ENCODE measurements around the gene TARBP2.

The TARBP2 gene

GRCh38 chr12:53461591-53461990 is 39.5 kb upstream of the TARBP2 start:
- Histone ChIP-seq H3K4me1 (ENCODE audit: control insufficient read depth in 2 of 2, insufficient read depth in 2 of 2, low read length in 2 of 2) (no peaks in the 10 kb centered on the region), H3K9me3 (ENCODE audit: control insufficient read depth in 2 of 2, low read length in 2 of 2) (no peaks in the 10 kb centered on the region), H3K27me3 (ENCODE audit: control insufficient read depth in 2 of 2, insufficient read depth in 2 of 2, low read length in 2 of 2) (no peaks in the 10 kb centered on the region), H3K4me3 (ENCODE audit: low read length in 2 of 2) (no peak overlapping the region), H3K9ac (ENCODE audit: low read depth in 1 of 2, low read length in 2 of 2) (no peak overlapping the region), H3K27ac (ENCODE audit: low read depth in 2 of 2, low read length in 2 of 2) (no peak overlapping the region), H3K36me3 (ENCODE audit: control insufficient read depth in 2 of 2, insufficient read depth in 2 of 2, low read length in 2 of 2) (peaks cover 89 to 99% of the 10 kb centered on the region in 2 donors)

- no peaks in the 10 kb centered on the region for H3K4me1 ChIP-seq (ENCODE audit: control insufficient read depth in 2 of 2, insufficient read depth in 2 of 2, low read length in 2 of 2)
- no peak overlapping the region for H3K4me3 ChIP-seq (ENCODE audit: low read length in 2 of 2)
- H3K27me3 ChIP-seq (ENCODE audit: control insufficient read depth in 2 of 2, insufficient read depth in 2 of 2, low read length in 2 of 2) = no peaks in the 10 kb centered on the region
- H3K9me3 ChIP-seq (ENCODE audit: control insufficient read depth in 2 of 2, low read length in 2 of 2) = no peaks in the 10 kb centered on the region
- H3K9ac ChIP-seq (ENCODE audit: low read depth in 1 of 2, low read length in 2 of 2) = no peak overlapping the region
- H3K27ac ChIP-seq (ENCODE audit: low read depth in 2 of 2, low read length in 2 of 2) = no peak overlapping the region
- peaks cover 91 to 98% of the 10 kb centered on the region in 2 donors for H3K36me3 ChIP-seq (ENCODE audit: control insufficient read depth in 2 of 2, insufficient read depth in 2 of 2, low read length in 2 of 2)
Observed at GRCh38 chr12:53462935-53463334, 38.1 kb upstream of the TARBP2 start.

- no peak overlapping the region for H3K4me3 ChIP-seq (ENCODE audit: low read length in 2 of 2)
- H3K9ac ChIP-seq (ENCODE audit: low read depth in 1 of 2, low read length in 2 of 2) = no peak overlapping the region
- no peak overlapping the region for H3K27ac ChIP-seq (ENCODE audit: low read depth in 2 of 2, low read length in 2 of 2)
- H3K27me3 ChIP-seq (ENCODE audit: control insufficient read depth in 2 of 2, insufficient read depth in 2 of 2, low read length in 2 of 2) = no peaks in the 10 kb centered on the region
- no peaks in the 10 kb centered on the region for H3K4me1 ChIP-seq (ENCODE audit: control insufficient read depth in 2 of 2, insufficient read depth in 2 of 2, low read length in 2 of 2)
- peaks cover 93 to 99% of the 10 kb centered on the region in 2 donors for H3K36me3 ChIP-seq (ENCODE audit: control insufficient read depth in 2 of 2, insufficient read depth in 2 of 2, low read length in 2 of 2)
- no peaks in the 10 kb centered on the region for H3K9me3 ChIP-seq (ENCODE audit: control insufficient read depth in 2 of 2, low read length in 2 of 2)
Observed at GRCh38 chr12:53463802-53464560, 37.1 kb upstream of the TARBP2 start.

GRCh38 chr12:53464685-53465418 is 36.2 kb upstream of the TARBP2 start:
- Histone ChIP-seq H3K4me1 (ENCODE audit: control insufficient read depth in 2 of 2, insufficient read depth in 2 of 2, low read length in 2 of 2) (no peaks in the 10 kb centered on the region), H3K9me3 (ENCODE audit: control insufficient read depth in 2 of 2, low read length in 2 of 2) (no peaks in the 10 kb centered on the region), H3K4me3 (ENCODE audit: low read length in 2 of 2) (no peak overlapping the region), H3K27ac (ENCODE audit: low read depth in 2 of 2, low read length in 2 of 2) (no peak overlapping the region), H3K9ac (ENCODE audit: low read depth in 1 of 2, low read length in 2 of 2) (no peak overlapping the region), H3K27me3 (ENCODE audit: control insufficient read depth in 2 of 2, insufficient read depth in 2 of 2, low read length in 2 of 2) (no peaks in the 10 kb centered on the region), H3K36me3 (ENCODE audit: control insufficient read depth in 2 of 2, insufficient read depth in 2 of 2, low read length in 2 of 2) (peaks cover 93 to 98% of the 10 kb centered on the region in 2 donors)

GRCh38 chr12:53465679-53466078 is 35.4 kb upstream of the TARBP2 start:
- Histone ChIP-seq H3K4me1 (ENCODE audit: control insufficient read depth in 2 of 2, insufficient read depth in 2 of 2, low read length in 2 of 2) (no peaks in the 10 kb centered on the region), H3K36me3 (ENCODE audit: control insufficient read depth in 2 of 2, insufficient read depth in 2 of 2, low read length in 2 of 2) (peaks cover 92 to 97% of the 10 kb centered on the region in 2 donors), H3K27ac (ENCODE audit: low read depth in 2 of 2, low read length in 2 of 2) (no peak overlapping the region), H3K27me3 (ENCODE audit: control insufficient read depth in 2 of 2, insufficient read depth in 2 of 2, low read length in 2 of 2) (no peaks in the 10 kb centered on the region), H3K9me3 (ENCODE audit: control insufficient read depth in 2 of 2, low read length in 2 of 2) (no peaks in the 10 kb centered on the region), H3K4me3 (ENCODE audit: low read length in 2 of 2) (no peak overlapping the region), H3K9ac (ENCODE audit: low read depth in 1 of 2, low read length in 2 of 2) (no peak overlapping the region)

- Histone ChIP-seq H3K27me3 (ENCODE audit: control insufficient read depth in 2 of 2, insufficient read depth in 2 of 2, low read length in 2 of 2) (no peaks in the 10 kb centered on the region), H3K4me3 (ENCODE audit: low read length in 2 of 2) (no peak overlapping the region), H3K9ac (ENCODE audit: low read depth in 1 of 2, low read length in 2 of 2) (no peak overlapping the region), H3K36me3 (ENCODE audit: control insufficient read depth in 2 of 2, insufficient read depth in 2 of 2, low read length in 2 of 2) (peaks cover 92 to 97% of the 10 kb centered on the region in 2 donors), H3K27ac (ENCODE audit: low read depth in 2 of 2, low read length in 2 of 2) (no peak overlapping the region), H3K4me1 (ENCODE audit: control insufficient read depth in 2 of 2, insufficient read depth in 2 of 2, low read length in 2 of 2) (no peaks in the 10 kb centered on the region), H3K9me3 (ENCODE audit: control insufficient read depth in 2 of 2, low read length in 2 of 2) (no peaks in the 10 kb centered on the region)
Observed at GRCh38 chr12:53466640-53467039, 34.4 kb upstream of the TARBP2 start.

GRCh38 chr12:53467082-53467481 is 34.0 kb upstream of the TARBP2 start:
- Histone ChIP-seq H3K36me3 (ENCODE audit: control insufficient read depth in 2 of 2, insufficient read depth in 2 of 2, low read length in 2 of 2) (peaks cover 91 to 97% of the 10 kb centered on the region in 2 donors), H3K27ac (ENCODE audit: low read depth in 2 of 2, low read length in 2 of 2) (no peak overlapping the region)

GRCh38 chr12:53467880-53468279 is 33.2 kb upstream of the TARBP2 start:
- Histone ChIP-seq H3K4me3 (ENCODE audit: low read length in 2 of 2) (no peak overlapping the region), H3K27me3 (ENCODE audit: control insufficient read depth in 2 of 2, insufficient read depth in 2 of 2, low read length in 2 of 2) (no peaks in the 10 kb centered on the region), H3K36me3 (ENCODE audit: control insufficient read depth in 2 of 2, insufficient read depth in 2 of 2, low read length in 2 of 2) (peaks cover 91 to 94% of the 10 kb centered on the region in 2 donors), H3K4me1 (ENCODE audit: control insufficient read depth in 2 of 2, insufficient read depth in 2 of 2, low read length in 2 of 2) (no peaks in the 10 kb centered on the region), H3K9me3 (ENCODE audit: control insufficient read depth in 2 of 2, low read length in 2 of 2) (no peaks in the 10 kb centered on the region), H3K9ac (ENCODE audit: low read depth in 1 of 2, low read length in 2 of 2) (no peak overlapping the region), H3K27ac (ENCODE audit: low read depth in 2 of 2, low read length in 2 of 2) (no peak overlapping the region)

More at GRCh38 chr12:53467082-53467481, 34.0 kb upstream of the TARBP2 start:
- Histone ChIP-seq H3K9ac (ENCODE audit: low read depth in 1 of 2, low read length in 2 of 2) (no peak overlapping the region), H3K4me1 (ENCODE audit: control insufficient read depth in 2 of 2, insufficient read depth in 2 of 2, low read length in 2 of 2) (no peaks in the 10 kb centered on the region), H3K9me3 (ENCODE audit: control insufficient read depth in 2 of 2, low read length in 2 of 2) (no peaks in the 10 kb centered on the region), H3K4me3 (ENCODE audit: low read length in 2 of 2) (no peak overlapping the region), H3K27me3 (ENCODE audit: control insufficient read depth in 2 of 2, insufficient read depth in 2 of 2, low read length in 2 of 2) (no peaks in the 10 kb centered on the region)

- no peaks in the 10 kb centered on the region for H3K9me3 ChIP-seq (ENCODE audit: control insufficient read depth in 2 of 2, low read length in 2 of 2)
- H3K27ac ChIP-seq (ENCODE audit: low read depth in 2 of 2, low read length in 2 of 2) = no peak overlapping the region
- no peak overlapping the region for H3K4me3 ChIP-seq (ENCODE audit: low read length in 2 of 2)
- H3K27me3 ChIP-seq (ENCODE audit: control insufficient read depth in 2 of 2, insufficient read depth in 2 of 2, low read length in 2 of 2) = no peaks in the 10 kb centered on the region
- no peak overlapping the region for H3K9ac ChIP-seq (ENCODE audit: low read depth in 1 of 2, low read length in 2 of 2)
- H3K36me3 ChIP-seq (ENCODE audit: control insufficient read depth in 2 of 2, insufficient read depth in 2 of 2, low read length in 2 of 2) = peaks cover 89 to 91% of the 10 kb centered on the region in 2 donors
- no peaks in the 10 kb centered on the region for H3K4me1 ChIP-seq (ENCODE audit: control insufficient read depth in 2 of 2, insufficient read depth in 2 of 2, low read length in 2 of 2)
Observed at GRCh38 chr12:53468282-53468681, 32.8 kb upstream of the TARBP2 start.

- H3K27me3 ChIP-seq (ENCODE audit: control insufficient read depth in 2 of 2, insufficient read depth in 2 of 2, low read length in 2 of 2) = no peaks in the 10 kb centered on the region
- H3K9ac ChIP-seq (ENCODE audit: low read depth in 1 of 2, low read length in 2 of 2) = no peak overlapping the region
- H3K4me3 ChIP-seq (ENCODE audit: low read length in 2 of 2) = no peak overlapping the region
- peaks cover 6 to 12% of the 10 kb centered on the region in 2 donors for H3K4me1 ChIP-seq (ENCODE audit: control insufficient read depth in 2 of 2, insufficient read depth in 2 of 2, low read length in 2 of 2)
- no peak overlapping the region for H3K27ac ChIP-seq (ENCODE audit: low read depth in 2 of 2, low read length in 2 of 2)
- H3K36me3 ChIP-seq (ENCODE audit: control insufficient read depth in 2 of 2, insufficient read depth in 2 of 2, low read length in 2 of 2) = peaks cover 89 to 90% of the 10 kb centered on the region in 2 donors
- no peaks in the 10 kb centered on the region for H3K9me3 ChIP-seq (ENCODE audit: control insufficient read depth in 2 of 2, low read length in 2 of 2)
Observed at GRCh38 chr12:53472056-53472582, 29.0 kb upstream of the TARBP2 start.
